Activated naive CD8-positive, alpha-beta T cell treated with anti-CD3 and anti-CD28 coated beads for 36 hours (primary cell): Measurements from ENCODE around the gene DCN. TPM values are rescaled to one million over a fixed set of nuclear protein-coding genes. Genes with fewer than 3 reads are reported as not detected.
A peak's percentile ranks its signal among the peaks of the same experiment; 100 is the strongest.

Source experiments
- DNase-seq: peaks from one replicate; pipeline ENCODE4 v3.0.0; 2021
- H3K27ac Mint-ChIP-seq: one replicate; pipeline ENCODE4 v1.8.0; 2022; ENCODE audit warnings: mild to moderate bottlenecking, moderate library complexity, mixed read lengths
- H3K27me3 Mint-ChIP-seq: one replicate; pipeline ENCODE4 v1.8.0; 2022; ENCODE audit warnings: mild to moderate bottlenecking, mixed read lengths
- H3K36me3 Mint-ChIP-seq: one replicate; pipeline ENCODE4 v1.8.0; 2021; ENCODE audit warnings: mild to moderate bottlenecking, mixed read lengths
- H3K4me1 Mint-ChIP-seq: one replicate; pipeline ENCODE4 v1.8.0; 2021; ENCODE audit warnings: mixed read lengths
- H3K4me3 Mint-ChIP-seq: one replicate; pipeline ENCODE4 v1.8.0; 2022; ENCODE audit warnings: mild to moderate bottlenecking, moderate library complexity, mixed read lengths
- H3K9me3 Mint-ChIP-seq: one replicate; pipeline ENCODE4 v1.8.0; 2022; ENCODE audit warnings: mixed read lengths
- total RNA-seq, 2 experiments: library from RNA; stranded (reverse); gene quantifications; one replicate each; pipeline ENCODE4 v1.2.3, GENCODE V29; 2021

DCN gene
- total RNA-seq, 2 experiments from 2014 or later, result not detected

- Mint-ChIP-seq H3K36me3 (no peaks in the 10 kb centered on the region), H3K4me1 (no peaks in the 10 kb centered on the region), H3K27ac (no peak overlapping the region), H3K4me3 (no peak overlapping the region), H3K9me3 (no peaks in the 10 kb centered on the region), H3K27me3 (peaks cover 11% of the 10 kb centered on the region)
- DNase-seq, result no peak
Observed at GRCh38 chr12:91129662-91130362, 52.8 kb downstream of the DCN start.

GRCh38 chr12:91127751-91128150 lies 54.9 kb downstream of the DCN start:
- Mint-ChIP-seq H3K36me3 (no peaks in the 10 kb centered on the region), H3K9me3 (no peaks in the 10 kb centered on the region), H3K4me3 (no peak overlapping the region), H3K27ac (no peak overlapping the region), H3K4me1 (no peaks in the 10 kb centered on the region), H3K27me3 (peaks cover 11% of the 10 kb centered on the region)
- no peak for DNase-seq

GRCh38 chr12:91127306-91127705 lies 55.3 kb downstream of the DCN start:
- no peak for DNase-seq
- Mint-ChIP-seq H3K4me1 (no peaks in the 10 kb centered on the region), H3K27ac (no peak overlapping the region), H3K4me3 (no peak overlapping the region), H3K9me3 (no peaks in the 10 kb centered on the region), H3K27me3 (peaks cover 11% of the 10 kb centered on the region), H3K36me3 (no peaks in the 10 kb centered on the region)

GRCh38 chr12:91126516-91126915 lies 56.1 kb downstream of the DCN start:
- H3K9me3 Mint-ChIP-seq, result no peaks in the 10 kb centered on the region
- DNase-seq, result no peak
- H3K27me3 Mint-ChIP-seq, result peaks cover 11% of the 10 kb centered on the region
- H3K36me3 Mint-ChIP-seq, result no peaks in the 10 kb centered on the region
- H3K27ac Mint-ChIP-seq, result no peak overlapping the region
- H3K4me3 Mint-ChIP-seq, result no peak overlapping the region
- H3K4me1 Mint-ChIP-seq, result no peaks in the 10 kb centered on the region

GRCh38 chr12:91123236-91123916 lies 59.2 kb downstream of the DCN start:
- no peak overlapping the region for H3K4me3 Mint-ChIP-seq
- no peaks in the 10 kb centered on the region for H3K36me3 Mint-ChIP-seq
- no peaks in the 10 kb centered on the region for H3K4me1 Mint-ChIP-seq
- peaks cover 3% of the 10 kb centered on the region for H3K27me3 Mint-ChIP-seq
- H3K9me3 Mint-ChIP-seq, result no peaks in the 10 kb centered on the region
- no peak for DNase-seq
- H3K27ac Mint-ChIP-seq, result no peak overlapping the region

GRCh38 chr12:91120781-91121180 lies 61.8 kb downstream of the DCN start:
- no peaks in the 10 kb centered on the region for H3K27me3 Mint-ChIP-seq

GRCh38 chr12:91119089-91119488 lies 63.5 kb downstream of the DCN start:
- DNase-seq, result no peak
- Mint-ChIP-seq H3K4me1 (no peaks in the 10 kb centered on the region), H3K27me3 (no peaks in the 10 kb centered on the region), H3K4me3 (no peak overlapping the region), H3K36me3 (no peaks in the 10 kb centered on the region), H3K27ac (no peak overlapping the region), H3K9me3 (no peaks in the 10 kb centered on the region)

More at GRCh38 chr12:91120781-91121180, 61.8 kb downstream of the DCN start:
- Mint-ChIP-seq H3K4me1 (no peaks in the 10 kb centered on the region), H3K9me3 (no peaks in the 10 kb centered on the region), H3K36me3 (no peaks in the 10 kb centered on the region), H3K27ac (no peak overlapping the region), H3K4me3 (no peak overlapping the region)
- no peak for DNase-seq

GRCh38 chr12:91113621-91114020 lies 69.0 kb downstream of the DCN start:
- Mint-ChIP-seq H3K27ac (no peak overlapping the region), H3K36me3 (no peaks in the 10 kb centered on the region), H3K4me1 (no peaks in the 10 kb centered on the region), H3K27me3 (peaks cover 4% of the 10 kb centered on the region), H3K9me3 (no peaks in the 10 kb centered on the region), H3K4me3 (no peak overlapping the region)
- DNase-seq, result no peak

- Mint-ChIP-seq H3K4me1 (no peaks in the 10 kb centered on the region), H3K4me3 (no peak within 1 kb of the TSS), H3K9me3 (no peaks in the 10 kb centered on the region), H3K36me3 (no peaks in the 10 kb centered on the region), H3K27me3 (peaks cover 10% of the 10 kb centered on the region), H3K27ac (no peak within 1 kb of the TSS)
- DNase-seq, result no peak
Observed at GRCh38 chr12:91111366-91112325, 71.0 kb downstream of the DCN start, which contains the start of gene LUM. Gene LUM, minus strand, starts transcription at chr12:91111494. Its CDS starts 2,515 bp downstream, at chr12:91108979.

- H3K9me3 Mint-ChIP-seq, result no peaks in the 10 kb centered on the region
- H3K4me3 Mint-ChIP-seq, result no peak overlapping the region
- no peaks in the 10 kb centered on the region for H3K36me3 Mint-ChIP-seq
- peaks cover 10% of the 10 kb centered on the region for H3K27me3 Mint-ChIP-seq
- no peak overlapping the region for H3K27ac Mint-ChIP-seq
- no peaks in the 10 kb centered on the region for H3K4me1 Mint-ChIP-seq
- no peak for DNase-seq
Observed at GRCh38 chr12:91110311-91110924, 72.2 kb downstream of the DCN start.

GRCh38 chr12:91109581-91110310 lies 72.9 kb downstream of the DCN start:
- Mint-ChIP-seq H3K4me3 (no peak overlapping the region), H3K27ac (no peak overlapping the region), H3K9me3 (no peaks in the 10 kb centered on the region), H3K4me1 (no peaks in the 10 kb centered on the region), H3K36me3 (no peaks in the 10 kb centered on the region), H3K27me3 (peaks cover 10% of the 10 kb centered on the region)
- DNase-seq, result no peak

- peak; percentile 42 for DNase-seq
- H3K27me3 Mint-ChIP-seq, result peaks cover 10% of the 10 kb centered on the region
- no peaks in the 10 kb centered on the region for H3K36me3 Mint-ChIP-seq
- H3K4me3 Mint-ChIP-seq, result no peak overlapping the region
- no peaks in the 10 kb centered on the region for H3K9me3 Mint-ChIP-seq
- H3K27ac Mint-ChIP-seq, result no peak overlapping the region
- no peaks in the 10 kb centered on the region for H3K4me1 Mint-ChIP-seq
Observed at GRCh38 chr12:91109148-91109564, 73.5 kb downstream of the DCN start.

- no peaks in the 10 kb centered on the region for H3K9me3 Mint-ChIP-seq
- peaks cover 10% of the 10 kb centered on the region for H3K27me3 Mint-ChIP-seq
- H3K4me3 Mint-ChIP-seq, result no peak overlapping the region
Observed at GRCh38 chr12:91108196-91108755, 74.3 kb downstream of the DCN start.

GRCh38 chr12:91106283-91106682 lies 76.3 kb downstream of the DCN start:
- Mint-ChIP-seq H3K9me3 (no peaks in the 10 kb centered on the region), H3K27me3 (peaks cover 10% of the 10 kb centered on the region), H3K36me3 (no peaks in the 10 kb centered on the region), H3K4me1 (no peaks in the 10 kb centered on the region), H3K4me3 (no peak overlapping the region), H3K27ac (no peak overlapping the region)
- DNase-seq, result no peak

More at GRCh38 chr12:91108196-91108755, 74.3 kb downstream of the DCN start:
- H3K4me1 Mint-ChIP-seq, result no peaks in the 10 kb centered on the region
- no peak for DNase-seq
- no peak overlapping the region for H3K27ac Mint-ChIP-seq
- no peaks in the 10 kb centered on the region for H3K36me3 Mint-ChIP-seq
